Posterior vena cava (tissue), 2 donors: ENCODE measurements around the gene KIFC3. TPM values are rescaled to one million over a fixed set of nuclear protein-coding genes. Genes with fewer than 3 reads are reported as not detected.
A peak's percentile ranks its signal among the peaks of the same experiment; 100 is the strongest.

Experiments used
- DNase-seq: peaks from one replicate; pipeline ENCODE4 v3.0.0-alpha.2; 2020; ENCODE audit warnings: low spot score
- intact Hi-C, 2 donors: fragments of 100-400 bp; cut with DNase I; formaldehyde crosslinking; loops; one replicate each; pipeline versions ENCODE4 v1.14.1 to v1.14.2; 2022 to 2023
- total RNA-seq, 2 donors: library from RNA; stranded (reverse); fragmentation: NEBNext Ultra II Directional; extraction: Animal tissue kit (Norgen Biotek cat#: 25700); gene quantifications; one replicate each; pipeline ENCODE4 v1.2.1, GENCODE V29; 2021
- donor health status: DM: yes; HTN: yes; CAD: no.
- donor health status: DM: yes; HTN: yes; CAD: no.

Gene KIFC3
- total RNA-seq, 2 donors from 2014 or later, result 63.9 to 67.7 TPM

GRCh38 chr16:57759541-57760356 lies 42.5 kb downstream of the KIFC3 start:
- DNase-seq, result no peak
- intact Hi-C loops, result loop anchor here (1.0 to 10.0 kb wide), 5 partner anchors 38 to 245 kb away; partner anchors contain the start of genes USB1 (in 1 of the 2) and ZNF319 (in 1 of the 2)

GRCh38 chr16:57759131-57759530 lies 43.2 kb downstream of the KIFC3 start:
- no peak for DNase-seq
- intact Hi-C loops, result loop anchor here (1.0 to 10.0 kb wide), 4 partner anchors 38 to 246 kb away; partner anchors contain the start of genes USB1 (in 1 of the 2) and ZNF319 (in 1 of the 2)

DNA sequence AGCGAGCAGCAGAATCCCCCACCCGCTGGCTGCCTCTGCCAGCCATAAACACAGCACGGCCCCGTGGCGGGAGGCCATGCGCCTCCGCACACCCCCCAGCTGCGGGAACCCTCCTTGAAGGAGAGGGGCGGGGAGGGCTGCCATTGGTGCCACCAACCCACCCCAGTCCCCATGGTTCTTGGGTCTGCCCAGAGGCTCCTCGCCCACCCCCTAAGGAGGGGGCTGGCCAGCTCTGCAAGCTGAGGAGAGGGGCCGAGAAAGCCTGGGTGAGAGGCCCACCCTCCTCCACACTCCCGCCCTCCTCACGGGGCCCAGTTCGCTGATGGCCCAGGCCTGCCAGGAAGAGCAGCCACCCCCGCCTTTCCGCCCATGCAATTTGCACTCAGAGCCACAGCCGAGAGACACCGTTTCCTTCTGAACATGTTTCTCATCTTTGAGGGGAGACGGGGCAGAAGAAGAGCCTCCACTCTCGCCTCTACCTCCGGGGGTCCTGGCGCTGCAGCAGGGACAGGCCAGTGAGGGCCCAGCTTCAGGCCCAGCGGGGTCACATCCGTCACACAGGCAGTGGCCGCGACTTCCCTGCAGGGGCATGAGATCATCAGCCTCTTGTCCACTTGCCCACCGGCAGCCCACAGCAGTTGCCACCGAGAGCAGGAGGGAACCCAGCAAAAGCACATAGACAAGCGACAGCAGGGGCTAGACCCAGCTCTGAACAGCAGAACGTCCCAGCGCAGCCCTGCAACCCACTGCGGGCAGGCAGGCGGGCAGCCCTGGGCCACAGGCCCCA lies 43.8 kb downstream of the KIFC3 start:
- DNase-seq, result no peak
- intact Hi-C loops, result loop anchor here (1.0 to 10.0 kb wide), 4 partner anchors 39 to 246 kb away; partner anchors contain the start of genes USB1 (in 1 of the 2) and ZNF319 (in 1 of the 2)

- intact Hi-C loops, result loop anchor here (5.0 to 10.0 kb wide), 3 partner anchors 104 to 247 kb away; partner anchors contain the start of genes USB1 (in 1 of the 2) and ZNF319 (in 1 of the 2)
- DNase-seq, result no peak
Observed at GRCh38 chr16:57757883-57758282, 44.4 kb downstream of the KIFC3 start.

- intact Hi-C loops, result loop anchor here (5.0 to 10.0 kb wide), 3 partner anchors 105 to 247 kb away; partner anchors contain the start of genes USB1 (in 1 of the 2) and ZNF319 (in 1 of the 2)
- DNase-seq, result peak; percentile 97
Observed at GRCh38 chr16:57757326-57757786, 44.9 kb downstream of the KIFC3 start.

- no peak for DNase-seq
- intact Hi-C loops, result loop anchor here (5.0 to 10.0 kb wide), 3 partner anchors 106 to 248 kb away; partner anchors contain the start of genes USB1 (in 1 of the 2) and ZNF319 (in 1 of the 2)
Observed at GRCh38 chr16:57756424-57757325, 45.6 kb downstream of the KIFC3 start.

DNA sequence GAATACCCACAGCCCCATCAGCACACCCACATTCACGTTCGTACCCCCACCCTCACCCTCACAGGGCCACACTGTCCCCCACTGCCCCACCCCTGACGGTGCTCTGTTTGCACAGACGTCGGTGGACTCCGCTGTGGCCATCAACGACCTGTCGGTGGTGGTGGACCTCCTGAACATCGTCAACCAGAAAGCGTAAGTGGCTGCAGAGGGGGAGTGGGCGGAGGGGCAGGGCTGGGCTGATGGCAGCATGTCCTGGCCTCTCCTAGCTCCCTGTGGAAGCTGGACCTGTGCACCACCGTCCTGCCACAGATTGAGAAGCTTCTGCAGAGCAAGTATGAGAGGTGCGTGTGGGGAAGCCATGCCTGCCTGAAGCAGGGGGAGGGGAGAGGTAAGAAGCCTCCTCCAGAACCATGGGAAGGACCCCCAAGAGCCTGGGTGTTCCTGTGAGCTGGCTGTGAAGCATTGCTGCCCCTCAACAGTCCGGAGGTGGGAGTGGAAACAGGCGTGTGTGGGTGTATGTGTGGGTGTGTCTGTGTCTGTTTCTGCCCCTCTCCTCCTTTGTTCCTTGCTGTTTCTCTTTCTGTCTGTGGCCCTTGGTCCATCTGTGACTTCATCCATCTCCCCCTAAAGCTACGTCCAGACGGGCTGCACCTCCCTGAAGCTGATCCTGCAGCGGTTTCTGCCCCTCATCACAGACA lies 46.4 kb downstream of the KIFC3 start:
- DNase-seq, result no peak
- intact Hi-C loops, result loop anchor here (5.0 to 10.0 kb wide), 3 partner anchors 106 to 249 kb away; partner anchors contain the start of genes USB1 (in 1 of the 2) and ZNF319 (in 1 of the 2)

GRCh38 chr16:57755061-57755684 lies 47.1 kb downstream of the KIFC3 start:
- DNase-seq, result no peak
- intact Hi-C loops, result loop anchor here (5.0 to 10.0 kb wide), 3 partner anchors 107 to 250 kb away; partner anchors contain the start of genes USB1 (in 1 of the 2) and ZNF319 (in 1 of the 2)

DNA sequence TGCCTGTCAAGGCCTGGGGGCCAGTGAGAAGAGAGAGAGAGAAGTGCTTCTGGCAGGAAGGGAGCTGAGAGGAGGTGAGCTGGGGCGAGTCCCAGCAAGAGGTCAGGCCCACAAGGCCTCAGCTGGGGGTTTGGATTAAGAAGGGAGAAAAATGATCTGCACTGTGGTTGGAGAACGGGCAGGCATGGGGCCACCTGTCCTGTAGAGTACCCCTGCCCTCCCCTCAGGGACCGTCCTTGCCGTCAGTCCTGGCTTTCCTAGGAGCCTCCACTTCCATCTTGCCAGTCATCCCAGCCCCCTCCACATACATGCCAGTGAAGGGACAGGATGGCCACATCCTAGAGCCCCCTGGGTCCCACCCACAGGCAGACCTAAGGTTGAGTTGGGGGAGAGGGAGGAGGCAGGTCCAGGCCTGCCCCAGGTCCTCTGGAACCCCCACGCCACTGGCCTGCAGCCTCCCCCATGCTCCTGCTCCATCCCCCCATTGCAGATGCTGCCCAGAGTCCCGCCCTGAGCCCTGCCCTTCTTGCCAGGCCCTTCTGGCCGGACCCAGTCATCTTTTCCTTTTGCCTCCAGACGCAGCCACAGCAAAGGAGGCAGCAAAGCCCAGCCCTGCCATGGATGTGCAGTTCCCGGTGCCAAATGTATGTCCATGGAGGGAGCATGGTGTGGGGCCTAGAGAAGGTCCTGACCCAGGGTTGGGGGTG lies 47.8 kb downstream of the KIFC3 start:
- DNase-seq, result no peak
- intact Hi-C loops, result loop anchor here (5.0 to 10.0 kb wide), 3 partner anchors 108 to 250 kb away; partner anchors contain the start of genes USB1 (in 1 of the 2) and ZNF319 (in 1 of the 2)

DNA sequence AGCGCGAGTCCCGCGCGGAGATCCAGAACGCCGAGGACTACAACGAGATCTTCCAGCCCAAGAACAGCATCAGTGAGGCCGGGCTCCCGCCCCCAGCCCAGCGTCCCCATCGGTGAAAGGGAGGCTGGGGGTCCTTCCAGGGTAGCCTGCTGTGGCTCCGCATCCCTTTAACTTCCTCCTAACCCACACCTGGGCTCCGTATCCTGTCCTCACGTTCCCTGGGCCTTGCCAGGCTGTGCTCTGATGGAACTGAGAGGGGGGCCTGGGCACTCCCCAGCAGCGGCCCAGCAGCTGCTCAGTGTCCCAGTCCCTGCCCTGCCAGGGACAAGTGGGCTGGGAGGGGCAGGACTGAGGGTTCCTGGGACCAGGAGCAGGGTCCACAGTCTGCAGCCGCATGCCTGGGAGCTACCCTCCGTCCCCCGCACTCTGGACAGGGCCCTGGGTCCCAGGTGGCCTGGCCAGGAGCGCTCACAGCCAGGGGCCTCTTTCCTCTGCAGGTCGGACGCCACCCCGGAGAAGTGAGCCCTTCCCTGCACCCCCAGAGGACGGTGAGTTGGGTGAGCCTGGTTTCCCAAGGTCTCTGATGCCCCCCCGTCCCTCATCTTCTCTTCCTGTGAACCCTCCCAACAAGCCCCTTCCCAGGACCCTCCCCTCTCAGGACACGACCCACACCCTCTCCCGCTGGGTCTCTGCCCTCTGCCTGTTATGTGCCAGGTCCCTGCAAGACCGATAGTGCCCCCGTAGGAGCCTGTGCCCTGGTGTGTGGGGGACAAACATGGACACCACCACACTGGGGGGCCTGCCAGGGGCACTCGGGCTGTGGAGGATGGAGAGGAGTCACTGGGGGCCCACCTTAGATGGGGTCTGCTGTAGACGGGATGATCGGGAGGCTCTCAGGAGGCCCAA lies 48.6 kb downstream of the KIFC3 start:
- intact Hi-C loops, result loop anchor here in 1 of 2 donors (10.0 kb wide), 1 partner anchor 251 kb away; the partner anchor contains the start of genes USB1 and ZNF319
- no peak for DNase-seq

GRCh38 chr16:57752581-57753447 lies 49.5 kb downstream of the KIFC3 start:
- intact Hi-C loops, result loop anchor here in 1 of 2 donors (10.0 kb wide), 1 partner anchor 252 kb away; the partner anchor contains the start of genes USB1 and ZNF319
- DNase-seq, result no peak

- intact Hi-C loops, result loop anchor here in 1 of 2 donors (10.0 kb wide), 1 partner anchor 253 kb away; the partner anchor contains the start of genes USB1 and ZNF319
- DNase-seq, result no peak
Observed at GRCh38 chr16:57752203-57752580, 50.1 kb downstream of the KIFC3 start.

GRCh38 chr16:57751539-57752202 lies 50.6 kb downstream of the KIFC3 start:
- DNase-seq, result no peak
- intact Hi-C loops, result loop anchor here in 1 of 2 donors (10.0 kb wide), 1 partner anchor 253 kb away; the partner anchor contains the start of genes USB1 and ZNF319
